IMR-90 (cell line): ENCODE data around the gene OXLD1. TPM values are rescaled to one million over a fixed set of nuclear protein-coding genes. Genes with fewer than 3 reads are reported as not detected.
A peak's percentile ranks its signal among the peaks of the same experiment; 100 is the strongest.

Experiments
- ATAC-seq: fragments of 200-7000 bp; cut with Tn5 transposase; 2 replicates; pipeline ENCODE4 v1.9.1; 2020; ENCODE audit warnings: low read depth, mild to moderate bottlenecking, moderate library complexity
- BruUV-seq: library from RNA; stranded (reverse); fragments of 400-500 nt; replicated peaks from 2 replicates; lab custom pipeline; 2021; lab: Mats Ljungman, UMichigan
- CTCF ChIA-PET: fragments of 300-600 bp; formaldehyde crosslinking; extraction: SDS; loops from one replicate; lab custom pipeline; 2021; ENCODE audit warnings: antibody characterized with exemption; lab: Yijun Ruan, JAX
- POLR2A ChIA-PET: fragments of 300-600 bp; sonication (Branson Sonifier 250); formaldehyde crosslinking; loops from one replicate; lab custom pipeline; 2022; ENCODE audit warnings: antibody characterized with exemption; ENCODE audit not compliant: unreplicated experiment; lab: Charles Lee
- DNase-seq: peaks from one replicate; pipeline ENCODE4 v3.0.0; 2013
- H2AFZ ChIP-seq: replicated peaks from 2 replicates; pipeline ENCODE3; 2013; ENCODE audit warnings: low read length, mild to moderate bottlenecking; ENCODE audit not compliant: poor library complexity
- H2AK5ac ChIP-seq: 2 replicates; pipeline ENCODE4 v1.6.1; 2013; ENCODE audit warnings: low read depth, low read length, inconsistent platforms
- H2AK9ac ChIP-seq: replicated peaks from 2 replicates; pipeline ENCODE3; 2013; ENCODE audit warnings: mild to moderate bottlenecking, low read depth, low read length, moderate library complexity; ENCODE audit not compliant: poor library complexity
- H2BK120ac ChIP-seq: 2 replicates; pipeline ENCODE4 v1.6.1; 2013; ENCODE audit warnings: low read depth, low read length, inconsistent platforms
- H2BK15ac ChIP-seq: 3 replicates; pipeline ENCODE4 v1.6.1; 2013; ENCODE audit warnings: low read depth, low read length, inconsistent platforms
- H2BK20ac ChIP-seq: 2 replicates; pipeline ENCODE4 v1.6.1; 2013; ENCODE audit warnings: low read depth, mild to moderate bottlenecking, inconsistent platforms, low read length, moderate library complexity
- H2BK5ac ChIP-seq: 2 replicates; pipeline ENCODE4 v1.6.1; 2013; ENCODE audit warnings: mild to moderate bottlenecking, low read depth, low read length, inconsistent platforms; ENCODE audit not compliant: poor library complexity, severe bottlenecking
- H3K14ac ChIP-seq: replicated peaks from 2 replicates; pipeline ENCODE4 v1.6.1; 2013; ENCODE audit warnings: low read depth, low read length, inconsistent platforms
- H3K18ac ChIP-seq: 2 replicates; pipeline ENCODE4 v1.6.1; 2013; ENCODE audit warnings: low read depth, low read length, control low read depth
- H3K23ac ChIP-seq: 2 replicates; pipeline ENCODE4 v1.6.1; 2013; ENCODE audit warnings: low read depth, low read length, inconsistent platforms
- H3K27ac ChIP-seq: 2 replicates; pipeline ENCODE4 v1.5.1; 2013; ENCODE audit warnings: mild to moderate bottlenecking, control low read depth, low read length; ENCODE audit not compliant: insufficient read depth
- H3K27me3 ChIP-seq: 2 replicates; pipeline ENCODE4 v1.6.1; 2013; ENCODE audit warnings: low read length; ENCODE audit not compliant: control insufficient read depth, insufficient read depth
- H3K36me3 ChIP-seq: 2 replicates; pipeline ENCODE4 v1.6.1; 2013; ENCODE audit warnings: low read length, mixed read lengths; ENCODE audit not compliant: control insufficient read depth, insufficient read depth
- H3K4ac ChIP-seq: 2 replicates; pipeline ENCODE4 v1.6.1; 2013; ENCODE audit warnings: low read depth, low read length, inconsistent platforms
- H3K4me1 ChIP-seq: 2 replicates; pipeline ENCODE4 v1.6.1; 2013; ENCODE audit warnings: low read length, mixed read lengths; ENCODE audit not compliant: control insufficient read depth, insufficient read depth
- H3K4me2 ChIP-seq: 2 replicates; pipeline ENCODE4 v1.6.1; 2013; ENCODE audit warnings: low read depth, mild to moderate bottlenecking, control low read depth, low read length, moderate library complexity
- H3K4me3 ChIP-seq: 2 replicates; pipeline ENCODE4 v1.5.1; 2013; ENCODE audit warnings: low read depth, mild to moderate bottlenecking, control low read depth, low read length, moderate library complexity; ENCODE audit not compliant: insufficient read depth
- H3K56ac ChIP-seq: 2 replicates; pipeline ENCODE4 v1.6.1; 2013; ENCODE audit warnings: low read length, inconsistent platforms; ENCODE audit not compliant: insufficient read depth; ENCODE audit errors: extremely low read depth
- H3K79me1 ChIP-seq, 2 experiments: 2 replicates each; pipeline ENCODE4 v1.6.1; 2013; ENCODE audit warnings: low read length in 2 of 2, inconsistent platforms in 1 of 2, low read depth in 1 of 2
- H3K9ac ChIP-seq: 2 replicates; pipeline ENCODE4 v1.6.1; 2013; ENCODE audit warnings: low read depth, low read length, control low read depth
- H3K9me1 ChIP-seq: 2 replicates; pipeline ENCODE4 v1.6.1; 2013; ENCODE audit warnings: low read length, inconsistent platforms; ENCODE audit not compliant: insufficient read depth
- H3K9me3 ChIP-seq: 2 replicates; pipeline ENCODE4 v1.6.1; 2013; ENCODE audit warnings: low read length; ENCODE audit not compliant: control insufficient read depth, insufficient read depth
- H4K20me1 ChIP-seq: 2 replicates; pipeline ENCODE4 v1.6.1; 2013; ENCODE audit warnings: low read length, inconsistent platforms; ENCODE audit not compliant: insufficient read depth
- H4K5ac ChIP-seq: 2 replicates; pipeline ENCODE4 v1.6.1; 2013; ENCODE audit warnings: mild to moderate bottlenecking, low read depth, low read length, control low read depth
- H4K8ac ChIP-seq, 2 experiments: 2 replicates each; pipeline ENCODE4 v1.6.1; 2013; ENCODE audit warnings: low read depth in 2 of 2, low read length in 2 of 2, control low read depth in 1 of 2, inconsistent platforms in 1 of 2
- H4K91ac ChIP-seq: 2 replicates; pipeline ENCODE4 v1.6.1; 2013; ENCODE audit warnings: low read depth, low read length, inconsistent platforms; ENCODE audit not compliant: insufficient read depth
- CEBPB ChIP-seq: IDR thresholded peaks from 2 replicates; pipeline ENCODE4 v1.6.1; 2012; ENCODE audit warnings: low read depth, low read length, improper control_type of control experiment
- CHD1 ChIP-seq: IDR thresholded peaks from 2 replicates; pipeline ENCODE4 v1.6.1; 2012; ENCODE audit warnings: low read depth, low read length, improper control_type of control experiment
- CTCF ChIP-seq: conservative IDR thresholded peaks from 2 replicates; pipeline ENCODE4 v1.5.1; 2012; ENCODE audit warnings: mild to moderate bottlenecking, low read depth, low read length, improper control_type of control experiment
- ELK1 ChIP-seq: fragments of 150-350 bp; IDR thresholded peaks from 2 replicates; pipeline ENCODE4 v1.6.1; 2016; ENCODE audit warnings: low read depth, mild to moderate bottlenecking, low read length, moderate library complexity, borderline replicate concordance
- FOS ChIP-seq: fragments of 150-350 bp; IDR thresholded peaks from 2 replicates; pipeline ENCODE4 v1.6.1; 2016; ENCODE audit warnings: low read depth, low read length
- MAFK ChIP-seq: IDR thresholded peaks from 2 replicates; pipeline ENCODE4 v1.6.1; 2012; ENCODE audit warnings: low read depth, low read length, improper control_type of control experiment
- MAZ ChIP-seq: IDR thresholded peaks from 2 replicates; pipeline ENCODE4 v1.6.1; 2012; ENCODE audit warnings: low read depth, mild to moderate bottlenecking, low read length, improper control_type of control experiment, moderate library complexity, borderline replicate concordance
- MXI1 ChIP-seq: IDR thresholded peaks from 2 replicates; pipeline ENCODE4 v1.6.1; 2012; ENCODE audit warnings: low read depth, mild to moderate bottlenecking, low read length, moderate library complexity, borderline replicate concordance
- NFE2L2 ChIP-seq: fragments of 150-350 bp; IDR thresholded peaks from 2 replicates; pipeline ENCODE4 v1.6.1; 2016; ENCODE audit warnings: low read depth, mild to moderate bottlenecking, low read length
- POLR2A ChIP-seq: IDR thresholded peaks from 2 replicates; pipeline ENCODE4 v1.6.1; 2012; ENCODE audit warnings: mild to moderate bottlenecking, low read depth, low read length
- RAD21 ChIP-seq: IDR thresholded peaks from 2 replicates; pipeline ENCODE4 v1.6.1; 2012; ENCODE audit warnings: low read length, improper control_type of control experiment
- RFX5 ChIP-seq: IDR thresholded peaks from 2 replicates; pipeline ENCODE4 v1.8.0; 2012; ENCODE audit warnings: low read depth, mild to moderate bottlenecking, low read length, moderate library complexity
- SMC3 ChIP-seq: fragments of 150-350 bp; IDR thresholded peaks from 2 replicates; pipeline ENCODE4 v1.6.1; 2016; ENCODE audit warnings: low read depth, mild to moderate bottlenecking, antibody characterized with exemption, low read length, moderate library complexity
- USF2 ChIP-seq: fragments of 150-350 bp; IDR thresholded peaks from 2 replicates; pipeline ENCODE4 v1.6.1; 2017; ENCODE audit warnings: mild to moderate bottlenecking, antibody characterized with exemption, low read length, low read depth
- WGBS, 2 experiments: methylation state at CpG; one replicate each; pipeline versions ENCODE4 v1.1.5 to v1.1.7; 2013; ENCODE audit warnings: missing lambda C conversion rate in 2 of 2; ENCODE audit not compliant: insufficient read length in 1 of 2; ENCODE audit errors: extremely low coverage in 2 of 2; 5-methylcytosine and 5-hydroxymethylcytosine counted together
- dilution Hi-C: fragments of 300-500 bp; cut with HindIII; formaldehyde crosslinking; loops from one replicate; pipeline ENCODE4 v1.14.3; 2018; ENCODE audit warnings: low sequenced_read_pairs; ENCODE audit not compliant: unreplicated experiment
- in situ Hi-C: fragments of 300-500 bp; cut with MboI; formaldehyde crosslinking; loops from 3 replicates; pipeline ENCODE4 v1.14.3; 2019; ENCODE audit warnings: low sequenced_read_pairs, inconsistent platforms, mixed read lengths
- intact Hi-C: fragments of 100-400 bp; cut with micrococcal nuclease; formaldehyde crosslinking; loops from 2 replicates; pipeline ENCODE4 v1.10.0; 2022
- polyA plus RNA-seq, 3 experiments: library from polyadenylated mRNA; depleted of rRNA; stranded (reverse); fragments of >200 nt; gene quantifications; 2 replicates each; pipeline ENCODE4 v1.2.3, GENCODE V29; 2012; ENCODE audit warnings: low replicate concordance in 1 of 3
- total RNA-seq: library from RNA; depleted of rRNA; stranded (reverse); fragments of >200 nt; gene quantifications from 2 replicates; pipeline ENCODE4 v1.2.3, GENCODE V29; 2012

OXLD1 gene
- total and polyA plus RNA-seq, 2 of the 4 experiments (the other 2 are of a cell fraction), result 9.9 to 22.3 TPM

- 0 out of 2 replicates have a peak, but pooled peaks cover 2% of the 10 kb centered on the region for H3K36me3 ChIP-seq
- peak overlapping the region; percentile 47 for H3K4me2 ChIP-seq
- ChIA-PET POLR2A (interaction anchor here (0.5 kb wide), 1 partner anchor 9 kb away, joined by 4 read pairs; no protein-coding TSS in a partner anchor), CTCF (no interaction called here)
- H3K9me3 ChIP-seq, result no peaks in the 10 kb centered on the region
- peak overlapping the region; percentile 54; the same call in 1 of the 3 replicates for H2BK15ac ChIP-seq
- H2AFZ ChIP-seq, result peak overlapping the region; percentile 92
- dilution Hi-C loops, result no loop called here
- peak overlapping the region; percentile 64; the same call in 1 of the 2 replicates for H2BK20ac ChIP-seq
- H3K9me1 ChIP-seq, result peaks cover 10% of the 10 kb centered on the region
- H2AK9ac ChIP-seq, result peak overlapping the region; percentile 87
- ATAC-seq (peak; percentile 98), DNase-seq (peak; percentile 77)
- H3K4me3 ChIP-seq, result no peak overlapping the region
- H2BK120ac ChIP-seq, result peak overlapping the region; percentile 84
- in situ Hi-C loops, result no loop called here
- peak overlapping the region; percentile 57 for H3K9ac ChIP-seq
- H4K20me1 ChIP-seq, result no peaks in the 10 kb centered on the region
- H3K56ac ChIP-seq, result no peak overlapping the region
- intact Hi-C loops, result no loop called here
- peak overlapping the region; percentile 88 for H3K4ac ChIP-seq
- H3K27me3 ChIP-seq, result no peaks in the 10 kb centered on the region
- no peak overlapping the region; the same call in 1 of the 2 replicates for H3K18ac ChIP-seq
- peak overlapping the region; percentile 81 to 93 for H4K8ac ChIP-seq
- BruUV-seq, result no TSS peak
- WGBS, 2 experiments, result 100% methylated on average over 5 of the region's 17 CpGs; no CpG with 5 or more reads in 1 of the 2 experiments
- H4K91ac ChIP-seq, result peak overlapping the region; percentile 44
- peaks cover 10% of the 10 kb centered on the region for H3K4me1 ChIP-seq
- peak overlapping the region; percentile 89 for H4K5ac ChIP-seq
- H3K79me1 ChIP-seq, result peaks cover 5 to 9% of the 10 kb centered on the region in 2 experiments; a peak in 1 of 4 replicates
- peak overlapping the region; percentile 78 for H2BK5ac ChIP-seq
- peak overlapping the region; percentile 67 for H2AK5ac ChIP-seq
- H3K23ac ChIP-seq, result 0 out of 2 replicates have a peak overlapping the region, but pooled peaks have one; percentile 7
- peak overlapping the region; percentile 38 for H3K14ac ChIP-seq
- peak overlapping the region; percentile 79 for H3K27ac ChIP-seq
- TF ChIP-seq RAD21, result 0 out of 2 replicates have a peak, but pooled peaks have one; percentile 6
- no peak for TF ChIP-seq NFE2L2
- 0 out of 2 replicates have a peak, but pooled peaks have one; percentile 19 for TF ChIP-seq SMC3
- no peak for TF ChIP-seq RFX5
- peak; percentile 64 for TF ChIP-seq USF2
- TF ChIP-seq FOS, result peak; percentile 32; the same call in 1 of the 2 replicates
- no peak for TF ChIP-seq MAFK
- TF ChIP-seq CTCF, result no peak
- TF ChIP-seq MXI1, result no peak
- TF ChIP-seq MAZ, result peak; percentile 47; the same call in 1 of the 2 replicates
- no peak for TF ChIP-seq CHD1
- TF ChIP-seq CEBPB, result 0 out of 2 replicates have a peak, but pooled peaks have one; percentile 53
- TF ChIP-seq POLR2A, result no peak
- no peak for TF ChIP-seq ELK1
Observed at GRCh38 chr17:81641825-81642489, 24.4 kb downstream of the OXLD1 start.
